Peyer's patch (tissue), 4 donors: ENCODE measurements around the gene PFKFB3. TPM values are rescaled to one million over a fixed set of nuclear protein-coding genes. Genes with fewer than 3 reads are reported as not detected.

Source experiments
- DNase-seq, 3 donors: peaks; one replicate each; pipeline ENCODE4 v3.0.0-alpha.2; 2017 to 2019
- H3K27ac ChIP-seq, 4 donors: fragments of 200-600 bp; sonication (generic); one replicate each; pipeline ENCODE4 v1.5.1; 2016 to 2019
- H3K27me3 ChIP-seq, 2 donors: fragments of 200-600 bp; sonication (generic); one replicate each; pipeline ENCODE4 v1.5.1; 2019
- H3K36me3 ChIP-seq, 3 donors: fragments of 200-600 bp; sonication (generic); one replicate each; pipeline ENCODE4 v1.5.1; 2016 to 2019
- H3K4me1 ChIP-seq, 4 donors: fragments of 200-600 bp; sonication (generic); one replicate each; pipeline ENCODE4 v1.5.1; 2016 to 2019
- H3K4me3 ChIP-seq, 4 donors: fragments of 200-600 bp; sonication (generic); 1 replicate in 3 of 4; 2 replicates in 1 of 4; pipeline ENCODE4 v1.5.1; 2016 to 2019; ENCODE audit warnings: mild to moderate bottlenecking in 1 of 4
- H3K9me3 ChIP-seq, 4 donors: fragments of 200-600 bp; sonication (generic); one replicate each; pipeline ENCODE4 v1.5.1; 2016 to 2019; ENCODE audit warnings: mild to moderate bottlenecking in 1 of 4
- POLR2A ChIP-seq, 2 donors: fragments of 450-650 bp; IDR thresholded peaks; one replicate each; pipeline ENCODE4 v1.5.1; 2017; ENCODE audit warnings: antibody characterized with exemption in 2 of 2, mild to moderate bottlenecking in 2 of 2, moderate library complexity in 2 of 2
- total RNA-seq, 4 donors: library from RNA; depleted of rRNA; stranded (reverse); fragments of >200 nt; gene quantifications; one replicate each; pipeline ENCODE4 v1.1.0, GENCODE V29; 2016
- TF ChIP-seq, protein P1 (sequence below), 6 experiments: fragments of 450-650 bp in 4 of 6; fragments of 200-600 bp in 2 of 6; sonication (generic) in 1 of 6; IDR thresholded peaks; one replicate each; pipeline ENCODE4 v1.5.1; 2017 to 2019; ENCODE audit warnings: antibody characterized with exemption in 6 of 6, mild to moderate bottlenecking in 3 of 6, moderate library complexity in 1 of 6

Gene PFKFB3
- total RNA-seq, 4 donors from 2014 or later, result 15.2 to 85.0 (median 36.6) TPM

DNA sequence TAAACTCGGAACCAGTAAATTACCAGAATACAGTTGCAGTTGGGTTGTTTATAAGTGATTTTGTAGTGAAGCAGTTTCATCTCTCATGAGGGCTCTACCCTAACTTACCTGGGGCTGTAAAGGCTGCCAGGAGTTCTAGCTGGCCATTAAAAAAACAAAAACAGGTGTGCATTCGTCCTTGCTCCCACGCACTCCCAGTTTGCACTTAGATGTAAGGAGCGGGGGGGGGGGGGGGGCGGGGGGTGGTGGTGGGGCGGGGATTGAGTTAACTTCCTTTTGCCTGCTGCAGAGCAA, 2.3 kb upstream of the PFKFB3 start:
- Histone ChIP-seq H3K9me3 (no peaks in the 10 kb centered on the region), H3K4me1 (peaks cover 0 to 30% (median 8%) of the 10 kb centered on the region in 4 donors), H3K36me3 (no peaks in the 10 kb centered on the region), H3K4me3 (peak overlapping the region; percentile 55 to 90 (median 86)), H3K27me3 (no peaks in the 10 kb centered on the region), H3K27ac (peak overlapping the region in 3 of 4 donors; percentile 94 to 97 (median 96))
- TF ChIP-seq, protein P1, sequence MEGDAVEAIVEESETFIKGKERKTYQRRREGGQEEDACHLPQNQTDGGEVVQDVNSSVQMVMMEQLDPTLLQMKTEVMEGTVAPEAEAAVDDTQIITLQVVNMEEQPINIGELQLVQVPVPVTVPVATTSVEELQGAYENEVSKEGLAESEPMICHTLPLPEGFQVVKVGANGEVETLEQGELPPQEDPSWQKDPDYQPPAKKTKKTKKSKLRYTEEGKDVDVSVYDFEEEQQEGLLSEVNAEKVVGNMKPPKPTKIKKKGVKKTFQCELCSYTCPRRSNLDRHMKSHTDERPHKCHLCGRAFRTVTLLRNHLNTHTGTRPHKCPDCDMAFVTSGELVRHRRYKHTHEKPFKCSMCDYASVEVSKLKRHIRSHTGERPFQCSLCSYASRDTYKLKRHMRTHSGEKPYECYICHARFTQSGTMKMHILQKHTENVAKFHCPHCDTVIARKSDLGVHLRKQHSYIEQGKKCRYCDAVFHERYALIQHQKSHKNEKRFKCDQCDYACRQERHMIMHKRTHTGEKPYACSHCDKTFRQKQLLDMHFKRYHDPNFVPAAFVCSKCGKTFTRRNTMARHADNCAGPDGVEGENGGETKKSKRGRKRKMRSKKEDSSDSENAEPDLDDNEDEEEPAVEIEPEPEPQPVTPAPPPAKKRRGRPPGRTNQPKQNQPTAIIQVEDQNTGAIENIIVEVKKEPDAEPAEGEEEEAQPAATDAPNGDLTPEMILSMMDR (IDR thresholded peaks at IDR 0.05), result no peak
- TF ChIP-seq POLR2A (IDR thresholded peaks at IDR 0.05), result no peak
- DNase-seq, result no peak

DNA sequence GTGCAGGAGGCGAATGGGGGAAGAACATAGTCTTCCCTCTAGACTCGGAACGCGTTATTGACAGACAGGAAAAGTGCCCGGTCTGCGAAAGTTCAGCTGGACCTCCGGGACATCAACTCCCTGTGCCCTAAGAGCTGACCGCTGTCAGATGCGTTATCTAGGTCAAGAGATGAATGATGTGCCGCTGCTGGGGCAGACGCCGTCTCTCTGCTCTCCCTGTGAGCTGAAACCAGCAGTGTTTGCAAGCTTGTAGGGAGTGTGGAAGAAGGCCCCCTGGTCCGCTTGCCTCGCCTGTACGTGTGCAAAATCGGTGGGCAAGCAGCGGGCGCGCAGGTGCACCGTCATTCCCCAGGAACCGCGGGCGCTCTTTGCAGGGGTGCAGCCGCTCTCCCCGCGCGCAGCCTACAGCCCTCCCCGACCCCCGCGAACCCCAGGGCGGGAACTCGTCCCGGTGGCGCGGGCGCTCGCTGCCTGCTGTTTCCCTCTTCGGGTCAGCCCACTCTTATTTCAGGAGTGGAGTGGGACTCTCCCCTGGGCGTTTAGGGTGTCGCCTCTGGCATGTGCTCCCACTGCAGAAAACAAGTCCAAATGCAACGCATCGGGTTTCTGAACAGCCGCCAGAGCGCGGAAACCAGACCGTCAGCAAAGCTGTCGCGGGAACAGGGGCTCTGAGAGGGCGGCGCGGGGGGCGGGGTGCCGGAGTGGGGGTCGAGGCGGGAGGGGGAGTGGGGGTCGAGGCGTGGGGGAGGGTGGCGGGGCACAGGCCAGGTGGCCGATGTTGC, 1.8 kb upstream of the PFKFB3 start:
- Histone ChIP-seq H3K27me3 (no peaks in the 10 kb centered on the region), H3K4me1 (peaks cover 0 to 32% (median 8%) of the 10 kb centered on the region in 4 donors), H3K27ac (peak overlapping the region; percentile 55 to 97 (median 95)), H3K36me3 (no peaks in the 10 kb centered on the region), H3K4me3 (peak overlapping the region; percentile 55 to 90 (median 86)), H3K9me3 (no peaks in the 10 kb centered on the region)
- TF ChIP-seq, protein P1 (IDR thresholded peaks at IDR 0.05), result no peak
- no peak for TF ChIP-seq POLR2A (IDR thresholded peaks at IDR 0.05)
- peak; percentile 40 to 67 (median 66) for DNase-seq

DNA sequence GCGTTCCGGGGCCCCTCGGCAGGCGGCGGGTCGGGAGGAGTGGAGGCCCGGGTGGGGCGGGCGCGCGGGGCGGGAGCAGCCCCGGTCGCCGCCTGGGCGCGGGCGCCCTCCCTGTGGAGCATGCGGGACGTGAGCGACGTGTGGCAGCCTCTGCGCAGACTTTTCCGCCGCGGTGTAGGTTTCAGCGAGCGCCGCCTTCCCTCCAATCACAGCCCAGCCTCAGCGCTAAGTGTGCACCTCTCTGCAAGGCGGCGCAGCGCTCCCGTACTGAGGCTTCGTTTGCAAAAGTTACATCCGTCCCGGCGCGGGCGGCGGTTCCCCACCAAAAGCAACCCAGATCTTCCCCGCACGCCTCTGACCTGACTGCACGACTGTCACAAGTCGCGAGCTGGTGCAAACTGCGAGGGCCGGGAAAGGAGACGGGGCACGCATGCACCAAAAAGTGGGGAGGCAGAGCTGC, 1.2 kb upstream of the PFKFB3 start:
- H3K9me3 ChIP-seq, result no peaks in the 10 kb centered on the region
- peaks cover 0 to 32% (median 8%) of the 10 kb centered on the region in 4 donors for H3K4me1 ChIP-seq
- TF ChIP-seq POLR2A (IDR thresholded peaks at IDR 0.05), result peak in 1 of 2 donors; percentile 32
- TF ChIP-seq, protein P1 (IDR thresholded peaks at IDR 0.05), result peak in 2 of 6 experiments; percentile 7 to 13
- H3K4me3 ChIP-seq, result peak overlapping the region; percentile 55 to 90 (median 86)
- no peaks in the 10 kb centered on the region for H3K27me3 ChIP-seq
- DNase-seq, result peak; percentile 79 to 93 (median 85)
- peak overlapping the region; percentile 55 to 97 (median 95) for H3K27ac ChIP-seq
- H3K36me3 ChIP-seq, result no peaks in the 10 kb centered on the region

DNA sequence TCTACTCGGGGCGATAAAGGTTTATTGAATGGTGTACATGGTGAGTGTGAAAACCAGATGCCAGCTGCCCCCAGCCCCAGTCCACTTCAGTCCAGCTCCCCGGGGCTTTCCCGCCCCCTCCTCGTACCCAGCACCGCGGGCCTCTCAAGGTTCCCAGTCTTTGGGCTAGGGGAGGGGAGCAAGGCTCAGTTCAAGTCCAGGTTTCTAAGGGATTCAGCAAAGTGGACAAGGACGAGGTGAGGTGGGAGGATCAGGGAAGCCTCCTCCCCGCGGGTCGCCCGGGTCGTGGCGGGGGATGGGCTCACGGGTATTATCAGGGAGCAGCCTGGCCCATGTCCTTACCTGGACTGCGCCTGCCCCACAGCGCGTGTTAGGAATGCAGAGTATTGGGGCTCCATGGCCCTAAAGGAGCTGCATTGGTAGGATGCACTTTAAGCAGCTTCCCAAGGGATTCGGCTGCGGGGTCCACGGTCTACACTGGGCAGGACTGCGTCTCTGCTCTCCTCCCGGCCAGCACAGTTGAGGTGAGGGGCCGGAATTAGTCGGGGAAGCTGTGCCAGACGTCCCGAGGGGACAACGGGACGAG, 541 bp upstream of the PFKFB3 start:
- H3K36me3 ChIP-seq, result no peaks in the 10 kb centered on the region
- no peaks in the 10 kb centered on the region for H3K9me3 ChIP-seq
- H3K27me3 ChIP-seq, result no peaks in the 10 kb centered on the region
- peak in 2 of 3 donors; percentile 60 to 63 for DNase-seq
- no peak for TF ChIP-seq POLR2A (IDR thresholded peaks at IDR 0.05)
- TF ChIP-seq, protein P1 (IDR thresholded peaks at IDR 0.05), result no peak
- peak overlapping the region in 3 of 4 donors; percentile 94 to 97 (median 96) for H3K27ac ChIP-seq
- H3K4me1 ChIP-seq, result peaks cover 0 to 32% (median 8%) of the 10 kb centered on the region in 4 donors
- peak overlapping the region; percentile 55 to 90 (median 86) for H3K4me3 ChIP-seq

DNA sequence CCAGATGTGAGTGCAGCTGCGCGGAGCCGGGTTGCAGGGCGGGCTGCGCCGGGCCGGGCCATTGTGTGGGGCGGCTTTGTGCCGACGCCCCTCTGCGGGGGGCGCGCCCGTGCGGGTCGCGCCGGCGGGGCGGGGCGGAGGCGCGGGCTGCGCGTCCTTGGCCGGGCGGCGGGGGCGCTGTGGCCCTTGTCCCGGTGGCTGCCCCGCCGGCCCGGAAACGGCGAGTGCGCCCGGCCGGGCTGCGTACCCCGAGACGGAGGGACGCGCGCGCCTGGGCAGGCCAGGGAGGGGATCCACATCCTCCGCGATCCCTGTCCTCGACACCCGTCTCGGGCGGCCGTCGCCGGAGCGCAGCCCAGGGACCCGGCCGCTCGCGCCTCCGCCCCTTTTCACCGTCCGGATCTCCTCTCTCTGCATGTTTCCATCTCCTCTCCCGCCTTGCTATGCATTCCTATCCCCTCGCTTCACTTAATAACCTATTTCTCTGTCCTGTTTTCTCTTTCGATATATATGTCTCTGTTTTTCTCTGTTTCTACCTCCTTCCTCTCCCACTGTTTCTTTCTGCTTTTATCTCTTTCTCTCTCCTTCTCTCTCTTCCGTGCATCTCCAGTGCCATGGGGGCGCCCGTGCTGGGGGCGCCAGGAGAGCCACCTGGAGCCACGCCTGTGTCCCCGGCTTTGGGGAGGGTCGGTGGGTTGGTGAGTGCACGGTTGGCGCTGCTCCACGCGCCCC, 765 bp downstream of the PFKFB3 start:
- Histone ChIP-seq H3K9me3 (no peaks in the 10 kb centered on the region), H3K27me3 (no peaks in the 10 kb centered on the region), H3K27ac (peak overlapping the region; percentile 87 to 97 (median 95)), H3K4me3 (peak overlapping the region; percentile 55 to 90 (median 86)), H3K4me1 (peaks cover 0 to 32% (median 8%) of the 10 kb centered on the region in 4 donors), H3K36me3 (no peaks in the 10 kb centered on the region)
- TF ChIP-seq POLR2A (IDR thresholded peaks at IDR 0.05), result no peak
- TF ChIP-seq, protein P1 (IDR thresholded peaks at IDR 0.05), result peak in 5 of 6 experiments; percentile 20 to 70 (median 48)
- peak; percentile 65 to 78 (median 78) for DNase-seq
